Left ventricle myocardium inferior (tissue), 1 donor: ENCODE data around the gene ADPRH. TPM values are rescaled to one million over a fixed set of nuclear protein-coding genes. Genes with fewer than 3 reads are reported as not detected.

Source experiments
- DNase-seq: peaks from one replicate; pipeline ENCODE4 v3.0.0-alpha.2; 2020
- H3K27ac ChIP-seq: fragments of 200-600 bp; replicated peaks from 2 replicates; pipeline ENCODE4 v1.8.0; 2021
- H3K27me3 ChIP-seq: fragments of 200-600 bp; 2 replicates; pipeline ENCODE4 v1.8.0; 2021; ENCODE audit warnings: low read depth
- H3K36me3 ChIP-seq: fragments of 200-600 bp; 2 replicates; pipeline ENCODE4 v1.8.0; 2021
- H3K4me1 ChIP-seq: fragments of 200-600 bp; 2 replicates; pipeline ENCODE4 v1.8.0; 2021
- H3K4me3 ChIP-seq: fragments of 200-600 bp; 2 replicates; pipeline ENCODE4 v1.8.0; 2021; ENCODE audit warnings: mild to moderate bottlenecking, moderate library complexity
- H3K9me3 ChIP-seq: fragments of 200-600 bp; replicated peaks from 2 replicates; pipeline ENCODE4 v1.8.0; 2021
- CTCF ChIP-seq: fragments of 200-600 bp; IDR thresholded peaks from 2 replicates; pipeline ENCODE4 v1.8.0; 2021; ENCODE audit warnings: antibody characterized with exemption, mild to moderate bottlenecking, borderline replicate concordance
- intact Hi-C: fragments of 100-400 bp; cut with micrococcal nuclease; formaldehyde crosslinking; loops from one replicate; pipeline ENCODE4 v1.11.0; 2022
- total RNA-seq: library from RNA; stranded (reverse); fragmentation: NEBNext Ultra II Directional; extraction: Animal tissue kit (Norgen Biotek cat#: 25700); gene quantifications from one replicate; pipeline ENCODE4 v1.2.1, GENCODE V29; 2021
- donor health status: DM: no; HTN: yes; CAD: no; lungs with severe emphysema.

The ADPRH gene
- total RNA-seq, 1 donor from 2014 or later: 9.8 TPM

- TF ChIP-seq CTCF: no peak
- H3K27me3 ChIP-seq: no peaks in the 10 kb centered on the region
- peaks cover 4% of the 10 kb centered on the region for H3K9me3 ChIP-seq
- DNase-seq: no peak
- no peaks in the 10 kb centered on the region for H3K36me3 ChIP-seq
- H3K4me1 ChIP-seq: no peaks in the 10 kb centered on the region
- H3K4me3 ChIP-seq: no peak overlapping the region
- H3K27ac ChIP-seq: no peak overlapping the region
- intact Hi-C loops: no loop called here
Observed at GRCh38 chr3:119613201-119613600, 33.9 kb downstream of the ADPRH start.

- no peak overlapping the region for H3K4me3 ChIP-seq
- DNase-seq: no peak
- H3K27me3 ChIP-seq: no peaks in the 10 kb centered on the region
- no peak overlapping the region for H3K27ac ChIP-seq
- H3K4me1 ChIP-seq: no peaks in the 10 kb centered on the region
- H3K9me3 ChIP-seq: peaks cover 4% of the 10 kb centered on the region
- intact Hi-C loops: no loop called here
- TF ChIP-seq CTCF: no peak
- no peaks in the 10 kb centered on the region for H3K36me3 ChIP-seq
Observed at GRCh38 chr3:119613872-119614271, 34.6 kb downstream of the ADPRH start.

GRCh38 chr3:119616056-119616455 is 36.8 kb downstream of the ADPRH start:
- Histone ChIP-seq H3K36me3 (no peaks in the 10 kb centered on the region), H3K9me3 (peaks cover 2% of the 10 kb centered on the region), H3K27ac (no peak overlapping the region), H3K4me1 (no peaks in the 10 kb centered on the region), H3K4me3 (no peak overlapping the region), H3K27me3 (no peaks in the 10 kb centered on the region)
- TF ChIP-seq CTCF: no peak
- no peak for DNase-seq
- intact Hi-C loops: no loop called here

- H3K36me3 ChIP-seq: no peaks in the 10 kb centered on the region
- no peak overlapping the region for H3K4me3 ChIP-seq
Observed at GRCh38 chr3:119619094-119619493, 39.8 kb downstream of the ADPRH start.

GRCh38 chr3:119620899-119621298 is 41.6 kb downstream of the ADPRH start:
- no peaks in the 10 kb centered on the region for H3K36me3 ChIP-seq
- no peak for TF ChIP-seq CTCF
- H3K27me3 ChIP-seq: no peaks in the 10 kb centered on the region
- peaks cover 7% of the 10 kb centered on the region for H3K4me1 ChIP-seq
- H3K9me3 ChIP-seq: no peaks in the 10 kb centered on the region
- intact Hi-C loops: no loop called here
- H3K27ac ChIP-seq: no peak overlapping the region
- no peak for DNase-seq
- no peak overlapping the region for H3K4me3 ChIP-seq

More at GRCh38 chr3:119619094-119619493, 39.8 kb downstream of the ADPRH start:
- TF ChIP-seq CTCF: no peak
- no peaks in the 10 kb centered on the region for H3K4me1 ChIP-seq
- intact Hi-C loops: no loop called here
- no peaks in the 10 kb centered on the region for H3K9me3 ChIP-seq
- DNase-seq: no peak
- no peaks in the 10 kb centered on the region for H3K27me3 ChIP-seq
- H3K27ac ChIP-seq: no peak overlapping the region
